Activated T-cell treated with anti-CD3 and anti-CD28 coated beads for 48 hours (primary cell): Measurements from ENCODE around the gene UBASH3B.
"Not testable (repeated sequence)": the region's sequence is repeated elsewhere in the genome, so short reads cannot be mapped to it uniquely, and the experiment has no call there.

Experiments used
- DNase-seq: peaks from one replicate; pipeline ENCODE4 v3.0.0-alpha.2; 2020; ENCODE audit warnings: low read depth

UBASH3B gene

DNA sequence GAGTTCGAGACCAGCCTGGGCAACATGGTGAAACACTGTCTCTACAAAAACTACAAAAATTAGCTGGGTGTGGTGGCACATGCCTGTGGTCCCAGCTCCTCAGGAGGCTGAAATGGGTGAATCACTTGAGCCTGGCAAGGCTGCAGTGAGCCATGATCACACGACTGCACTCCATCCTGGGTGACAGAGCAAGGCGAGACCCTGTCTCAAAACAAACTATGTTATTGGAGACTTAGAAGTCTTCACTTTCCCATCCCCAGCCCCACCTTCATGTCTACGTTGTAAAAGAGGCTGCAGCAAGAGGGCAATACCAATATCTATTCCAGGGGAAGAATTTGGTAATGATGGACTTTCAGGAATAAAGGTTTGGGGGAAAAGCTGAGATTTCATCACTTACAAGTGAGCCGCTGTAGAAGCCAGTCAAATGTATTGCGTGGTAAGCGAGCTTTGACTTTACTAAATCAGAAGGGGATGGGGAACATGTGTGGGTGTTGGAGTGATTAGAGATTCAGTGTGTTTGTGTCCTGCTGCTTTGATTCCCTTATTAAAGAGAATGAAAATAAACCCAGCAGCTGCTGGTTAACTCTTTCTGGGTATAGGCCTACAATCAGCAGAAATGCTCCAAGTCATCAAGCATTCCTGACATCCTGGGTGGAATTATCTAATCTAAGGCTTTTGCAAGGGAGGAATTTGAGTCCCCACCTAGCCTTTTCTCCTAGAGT is 53.7 kb downstream of the UBASH3B start:
- no peak for DNase-seq

DNA sequence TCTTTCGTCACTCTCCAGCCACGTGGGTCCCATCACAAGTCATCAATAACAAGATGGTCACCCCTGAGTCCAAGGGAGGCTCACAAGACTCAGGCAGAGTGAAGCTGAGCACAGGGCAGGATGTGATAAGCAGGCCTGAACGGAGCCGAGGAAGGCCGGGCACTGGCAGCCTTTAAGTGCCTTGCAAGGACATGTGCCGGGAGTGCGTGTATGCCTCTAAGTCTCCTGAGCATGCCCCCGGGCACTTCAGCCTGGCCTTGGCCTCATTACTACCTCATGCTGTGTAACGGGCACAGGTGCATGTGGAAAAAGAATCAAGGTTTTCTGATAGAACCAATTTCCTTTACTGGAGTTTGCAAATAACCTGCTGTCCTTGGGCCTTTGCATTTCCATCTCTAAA is 55.8 kb downstream of the UBASH3B start:
- no peak for DNase-seq

DNA sequence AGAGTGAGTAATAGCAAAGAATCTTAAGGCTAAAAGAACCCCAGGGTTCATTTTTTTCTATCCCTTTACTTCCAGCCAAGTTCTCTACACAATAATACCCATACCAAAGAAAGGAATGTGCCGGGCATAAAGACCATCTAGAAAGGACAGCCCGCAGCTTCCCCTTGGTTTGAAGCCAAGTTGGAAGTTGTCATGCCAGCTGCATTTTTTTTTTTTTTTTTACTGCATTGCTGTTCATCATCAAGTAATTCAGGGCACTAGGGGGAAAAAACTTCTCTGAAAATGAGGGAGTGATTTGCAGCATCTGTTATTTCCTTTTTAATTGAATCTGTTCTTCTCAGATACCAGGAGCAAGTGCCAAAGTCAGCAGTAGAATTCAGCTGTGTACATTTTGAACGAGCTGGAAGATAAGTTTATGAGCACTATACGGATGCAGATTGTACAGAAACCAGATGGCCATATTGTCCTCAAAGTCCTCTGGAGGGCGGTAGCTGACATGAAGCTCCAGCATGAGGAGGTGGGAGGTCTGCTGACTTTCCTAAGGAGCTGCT is 56.4 kb downstream of the UBASH3B start:
- DNase-seq: no peak

DNA sequence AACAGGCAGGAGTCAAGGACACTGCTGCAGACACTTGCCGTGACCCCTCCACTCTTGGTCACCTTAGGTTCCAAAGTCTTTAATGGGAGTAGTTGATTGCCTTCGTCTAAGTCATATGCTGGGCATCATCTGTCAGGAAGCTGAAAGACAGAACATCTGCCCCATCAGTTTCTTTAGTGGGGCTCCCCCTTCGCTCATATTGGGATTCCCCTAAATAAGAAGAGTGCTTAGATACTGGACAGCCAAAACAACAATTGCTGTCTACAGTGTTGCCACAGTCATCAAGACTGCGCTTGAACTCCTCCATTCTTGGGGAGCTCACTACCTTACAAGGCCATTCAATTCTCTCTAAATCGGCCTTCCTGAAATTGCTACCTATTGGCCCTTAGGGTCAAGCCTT is 58.5 kb downstream of the UBASH3B start:
- no peak for DNase-seq

DNA sequence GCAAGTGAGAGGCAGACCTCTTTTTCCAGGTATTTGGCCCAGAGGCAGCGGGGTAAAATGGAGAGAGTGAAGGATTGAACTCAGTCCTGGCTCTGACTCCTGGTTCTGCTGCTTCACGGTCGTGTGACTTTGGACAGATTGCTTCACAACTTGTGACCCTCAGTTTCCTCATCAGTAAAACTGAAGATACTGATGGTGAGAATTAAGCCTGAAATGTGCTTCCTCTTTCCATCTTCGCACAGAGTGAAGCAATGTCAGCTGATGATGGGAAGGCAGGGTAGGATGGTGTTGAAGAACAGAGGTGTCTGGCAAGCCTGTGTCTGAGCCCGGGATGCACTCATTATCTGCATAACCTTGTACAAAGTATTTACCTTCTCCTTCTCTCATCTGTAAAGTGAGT is 59.0 kb downstream of the UBASH3B start:
- no peak for DNase-seq

DNA sequence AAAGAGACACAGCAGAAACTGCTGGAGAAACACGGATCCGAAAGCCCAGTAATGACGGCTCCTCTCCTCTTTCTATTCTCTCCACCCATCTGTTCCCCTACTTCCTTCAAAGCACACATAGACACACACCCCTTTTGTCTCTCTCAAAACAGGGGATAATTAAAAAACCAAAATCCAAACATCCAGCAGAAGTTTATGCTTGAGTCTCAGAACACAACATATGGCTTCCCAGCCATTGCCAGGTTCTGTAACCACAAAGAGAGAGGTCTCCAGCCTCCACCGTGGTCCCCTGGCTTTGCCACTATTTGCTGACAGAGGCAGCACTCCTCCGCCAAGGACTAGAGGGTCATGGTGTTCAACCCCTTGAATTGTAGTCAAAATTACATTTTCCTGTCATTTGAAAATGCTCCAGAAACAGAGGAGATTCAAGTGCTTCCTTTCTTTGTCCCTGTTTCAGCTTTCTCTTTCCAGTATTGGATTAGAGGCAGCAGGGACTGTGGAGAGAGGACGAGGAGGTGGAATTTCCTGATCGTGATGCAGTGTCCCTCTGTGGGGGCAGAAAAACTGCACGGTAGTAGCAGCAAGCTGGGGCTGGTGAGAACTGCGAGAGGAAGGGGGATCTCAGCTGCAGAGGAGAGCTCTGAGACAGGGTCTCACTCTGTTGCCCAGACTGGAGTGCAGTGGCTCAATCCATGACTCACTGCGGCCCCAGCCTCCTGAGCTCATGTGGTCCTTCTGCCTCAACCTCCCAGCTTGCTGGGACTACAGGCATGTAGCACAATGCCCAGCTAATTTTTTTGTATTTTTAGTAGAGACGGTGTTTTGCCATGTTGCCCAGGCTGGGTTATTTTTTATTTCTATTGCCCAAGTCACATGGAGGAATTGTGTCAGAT is 60.3 kb downstream of the UBASH3B start:
- DNase-seq: no peak

DNA sequence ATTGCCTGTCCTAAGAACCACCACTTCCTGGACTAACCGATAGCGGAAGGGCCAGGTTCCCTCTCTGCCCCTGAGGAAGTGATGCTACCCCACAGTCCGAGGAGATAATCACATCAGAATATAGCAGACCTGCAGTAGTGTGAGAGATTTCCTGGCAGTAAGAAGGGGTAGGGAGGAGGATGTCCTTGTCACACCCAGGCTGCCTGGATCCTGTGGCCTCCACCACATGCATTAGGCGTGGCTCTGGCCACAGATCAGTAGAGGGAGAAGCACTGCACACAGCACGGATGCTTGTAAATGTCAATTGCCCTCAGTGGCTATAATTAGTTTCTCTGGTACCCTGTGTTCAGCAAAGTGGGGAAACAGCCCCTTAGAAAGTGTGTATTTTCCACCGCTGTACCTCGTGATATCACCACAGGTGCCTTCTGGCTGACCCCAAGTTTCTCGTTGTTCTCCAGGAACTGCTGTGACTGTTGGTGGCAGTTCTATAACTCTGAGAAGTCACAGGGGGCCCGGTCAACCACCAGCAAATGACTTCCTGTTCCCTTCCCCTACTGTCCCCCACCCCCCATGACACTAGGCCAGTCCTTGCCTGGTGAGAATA is 61.8 kb downstream of the UBASH3B start:
- DNase-seq: no peak

DNA sequence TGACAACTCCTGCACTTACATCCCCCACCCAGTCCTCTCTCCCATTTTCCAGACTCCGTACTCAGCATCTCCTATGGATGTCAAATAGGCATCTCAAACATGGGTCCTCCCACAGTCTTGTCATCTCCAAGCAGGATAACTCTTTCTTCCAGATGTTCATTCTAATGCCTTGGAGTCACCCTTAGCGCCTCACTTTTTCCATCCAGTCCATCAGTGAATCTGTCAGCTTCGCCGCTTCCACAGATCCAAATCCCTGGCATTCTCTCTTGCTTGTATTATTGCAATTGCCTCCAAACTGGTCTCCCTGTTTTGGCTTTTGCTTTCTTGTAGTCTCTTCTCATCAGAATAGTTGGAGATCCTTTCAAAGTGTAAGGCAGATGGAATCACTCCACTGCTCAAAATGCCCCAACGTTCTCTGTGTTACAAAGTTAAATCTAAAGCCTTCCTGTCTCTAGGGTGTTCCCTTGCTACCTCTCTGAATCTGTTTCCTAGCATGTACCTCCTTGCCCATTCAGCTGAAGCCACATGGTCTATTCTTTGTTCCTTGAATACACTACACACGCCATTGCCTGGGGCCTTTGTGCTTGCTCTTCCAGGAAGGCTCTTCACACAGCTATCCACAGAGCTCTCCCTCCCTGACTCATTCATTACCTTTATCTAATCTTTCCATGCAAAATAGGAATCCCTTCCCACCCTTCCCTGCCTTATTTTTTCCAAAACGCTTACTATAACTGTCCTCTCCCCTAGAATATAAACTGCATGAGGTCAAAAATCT is 64.8 kb downstream of the UBASH3B start:
- no peak for DNase-seq

DNA sequence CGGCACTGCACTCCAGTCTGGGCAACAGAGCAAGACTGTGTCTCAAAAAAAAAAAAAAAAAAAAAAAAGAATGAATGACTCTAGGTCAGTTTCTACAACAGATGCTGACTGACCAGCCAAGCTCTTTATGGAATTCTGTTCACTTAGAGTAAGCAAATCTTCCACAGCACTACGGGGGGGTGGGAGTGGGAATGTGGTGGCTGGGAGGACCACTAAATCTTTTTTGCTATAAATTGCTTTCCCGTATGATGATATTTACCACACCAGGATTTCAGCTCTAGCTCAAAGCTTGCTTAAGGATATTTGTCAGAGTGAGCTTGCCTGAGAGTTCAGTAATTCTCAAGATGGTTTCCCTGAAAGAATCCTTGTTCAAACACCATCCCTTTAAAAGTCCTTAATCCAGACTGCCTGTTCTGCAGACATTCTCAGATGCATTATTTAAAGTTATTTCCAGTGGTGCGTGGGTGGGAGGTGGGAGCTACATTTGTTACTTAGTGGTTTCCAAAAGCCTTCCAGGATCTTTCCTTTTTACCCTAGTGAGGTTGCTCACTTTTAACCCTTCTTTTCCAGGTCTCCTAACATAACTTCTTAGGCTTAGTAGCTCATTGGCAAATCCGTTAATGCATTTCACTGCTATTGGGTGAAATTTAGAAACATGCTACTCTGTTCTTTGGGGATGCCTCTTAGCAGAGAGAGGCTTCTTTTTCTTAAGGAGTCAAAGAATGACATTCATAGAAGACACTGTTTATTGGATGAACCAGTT is 65.9 kb downstream of the UBASH3B start:
- DNase-seq: no peak

DNA sequence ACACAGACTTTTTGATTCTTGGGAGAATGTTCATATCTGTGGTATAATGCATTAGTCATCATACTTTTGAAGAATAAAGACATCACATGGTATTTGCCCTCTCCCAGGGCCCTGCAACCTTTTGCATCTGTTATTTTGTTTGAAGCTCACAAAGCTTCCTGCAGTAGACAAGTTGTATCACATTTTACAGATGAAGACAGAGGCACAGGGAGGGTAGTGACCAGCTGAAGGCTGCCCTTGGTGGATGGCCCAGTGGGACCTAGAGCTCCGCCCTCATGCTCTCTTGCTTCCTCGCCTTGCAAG is 66.4 kb downstream of the UBASH3B start:
- DNase-seq: no peak

DNA sequence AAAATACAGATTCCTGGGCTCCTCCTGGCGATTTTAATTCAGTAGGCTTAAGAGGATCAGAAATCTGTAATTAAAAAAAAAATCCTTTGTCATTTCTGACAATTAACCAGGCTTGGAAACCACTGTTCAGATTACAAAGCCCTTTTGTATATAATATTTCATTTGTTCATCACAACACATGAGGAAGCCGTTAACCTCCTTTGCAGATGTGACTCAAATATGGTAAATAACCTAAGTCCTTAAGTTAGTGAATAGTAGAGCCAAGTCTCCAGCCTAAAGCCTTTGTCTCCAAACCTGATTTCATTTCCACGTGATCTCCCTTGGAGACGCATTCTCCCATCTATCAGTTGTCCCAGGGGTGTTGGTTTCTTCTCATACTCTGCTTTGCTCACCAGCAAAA is 67.6 kb downstream of the UBASH3B start:
- no peak for DNase-seq

DNA sequence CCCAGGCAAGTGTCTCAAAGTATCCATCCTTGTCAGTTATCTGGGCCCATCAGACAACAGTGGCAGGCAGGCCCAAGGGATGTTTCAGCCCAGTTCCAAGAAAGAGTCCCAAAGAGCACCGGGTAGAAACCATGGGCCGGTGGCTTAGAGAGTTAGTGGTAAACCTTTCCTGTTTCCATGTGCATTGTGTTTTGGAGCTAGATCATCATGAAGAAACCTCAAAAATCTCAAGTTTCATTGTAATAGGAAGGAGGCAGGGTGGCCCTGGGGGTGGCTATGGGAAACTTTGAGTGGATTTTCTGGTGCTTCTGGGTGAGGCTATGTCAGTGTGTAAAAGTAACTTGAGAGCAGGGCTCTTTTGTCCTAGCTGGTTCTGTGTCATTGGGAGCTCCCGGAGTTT is 68.1 kb downstream of the UBASH3B start:
- DNase-seq: peak; percentile 32

DNA sequence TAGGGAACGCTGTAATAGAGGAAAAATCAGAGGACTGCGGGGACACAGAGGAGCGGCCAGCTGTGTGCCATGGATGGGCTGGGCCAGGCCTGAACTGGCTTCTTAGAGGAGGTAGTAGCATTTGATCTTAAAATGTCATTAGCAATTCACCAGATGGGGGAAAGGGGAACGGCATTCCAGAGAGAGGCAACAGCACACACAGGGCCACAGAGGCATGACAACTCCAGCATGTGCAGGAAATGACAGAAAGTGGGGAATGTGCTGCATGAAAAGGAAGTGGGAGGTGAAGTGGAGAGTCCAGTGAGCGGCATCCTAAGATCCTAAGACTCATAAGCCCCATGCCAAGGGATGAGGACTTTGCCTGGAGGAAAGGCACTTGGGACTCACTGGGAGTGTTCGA is 69.0 kb downstream of the UBASH3B start:
- DNase-seq: no peak

DNA sequence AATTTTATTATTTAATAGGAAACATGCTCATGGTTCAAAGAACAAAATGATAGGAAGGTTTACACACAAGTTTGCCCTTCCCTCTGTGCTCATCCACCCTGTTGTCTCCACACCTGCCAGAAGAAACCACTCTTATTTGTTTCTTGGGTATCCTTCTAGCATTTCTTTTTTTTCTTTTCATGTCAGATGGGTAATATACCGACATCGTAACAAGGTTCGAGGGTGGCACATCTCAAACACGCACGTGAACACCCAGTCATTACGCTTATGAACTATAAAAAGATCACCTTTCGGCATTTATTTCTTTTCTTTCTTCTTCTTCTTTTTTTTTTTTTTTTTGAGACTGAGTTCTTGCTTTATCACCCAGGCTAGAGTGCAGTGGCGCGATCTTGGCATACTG is 70.5 kb downstream of the UBASH3B start:
- no peak for DNase-seq

DNA sequence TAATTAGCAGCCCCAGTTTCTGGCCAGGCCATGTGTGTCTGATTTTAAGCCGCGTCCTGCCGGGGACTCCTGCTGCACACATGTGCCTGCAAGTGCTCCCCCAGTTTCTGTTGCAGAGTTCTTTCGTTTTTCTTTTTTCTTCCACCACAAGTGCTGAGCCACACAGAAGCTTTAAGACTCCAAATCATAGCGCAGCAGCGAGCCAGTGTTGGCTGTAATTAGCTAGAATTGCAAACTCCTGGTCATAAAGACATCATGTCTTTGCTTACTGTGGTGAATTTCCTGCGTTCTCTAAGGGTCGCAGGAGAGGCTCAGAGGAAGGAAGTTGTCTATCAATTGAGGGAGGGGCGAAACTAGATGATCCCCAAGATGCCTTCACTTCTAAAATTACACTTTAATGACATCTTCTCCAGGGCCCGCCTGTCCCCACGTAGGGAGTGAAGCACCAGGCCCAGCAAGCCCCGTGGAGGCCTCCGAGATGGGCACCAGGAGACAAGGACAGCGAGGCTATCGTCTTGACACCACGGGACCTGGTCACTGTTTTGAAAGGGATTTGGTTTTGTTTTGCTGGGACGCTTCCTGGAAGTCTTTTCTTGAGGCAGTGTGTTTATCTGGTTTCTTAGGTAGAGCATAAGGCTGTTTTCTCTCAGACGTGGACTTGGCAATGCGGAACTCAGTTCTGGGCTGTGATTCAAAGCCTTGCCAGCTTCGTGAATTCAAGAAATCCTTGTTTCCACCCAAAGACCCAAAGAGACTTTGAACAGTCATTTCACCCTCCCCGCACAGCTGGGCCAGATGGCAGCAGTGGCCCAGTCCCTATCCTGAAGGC is 71.8 kb downstream of the UBASH3B start:
- peak; percentile 21 for DNase-seq

DNA sequence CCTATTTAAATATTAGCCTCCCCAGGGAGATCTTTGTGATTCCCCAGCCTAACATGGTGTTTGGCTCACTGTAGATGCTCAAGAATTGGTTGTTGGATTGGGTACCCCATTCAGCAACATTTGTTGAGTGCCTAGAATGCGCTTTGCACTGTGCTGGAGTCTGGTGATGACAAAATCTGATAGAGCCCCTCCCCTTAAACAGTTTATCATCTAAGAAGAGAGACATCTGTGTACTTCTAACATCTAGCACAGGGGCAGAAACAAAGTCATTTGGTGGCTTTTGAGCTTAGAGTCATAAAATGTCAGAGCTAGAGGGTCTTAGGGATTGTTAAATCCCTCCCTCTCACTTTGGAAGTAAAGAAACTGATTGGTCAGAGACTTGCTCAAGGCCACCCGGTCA is 73.0 kb downstream of the UBASH3B start:
- no peak for DNase-seq

DNA sequence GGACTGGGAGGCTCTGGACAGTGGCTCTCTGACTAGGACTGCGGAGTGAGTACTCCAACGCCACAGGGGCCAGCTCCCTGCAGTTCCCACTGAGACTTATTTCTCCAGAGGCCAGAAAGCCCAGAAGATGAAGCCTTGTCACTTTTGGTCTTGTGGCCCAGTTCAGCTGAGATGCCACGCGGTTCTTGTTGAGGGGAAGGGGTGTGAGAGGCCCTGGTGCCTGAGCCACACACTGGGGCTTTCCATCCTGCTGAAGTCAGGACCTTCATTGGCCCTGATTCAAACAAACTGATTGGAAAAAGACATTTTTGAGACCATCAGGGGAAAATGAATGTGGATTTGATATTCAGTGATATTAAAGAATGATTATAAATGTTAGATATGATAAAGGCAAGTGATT is 73.6 kb downstream of the UBASH3B start:
- no peak for DNase-seq

DNA sequence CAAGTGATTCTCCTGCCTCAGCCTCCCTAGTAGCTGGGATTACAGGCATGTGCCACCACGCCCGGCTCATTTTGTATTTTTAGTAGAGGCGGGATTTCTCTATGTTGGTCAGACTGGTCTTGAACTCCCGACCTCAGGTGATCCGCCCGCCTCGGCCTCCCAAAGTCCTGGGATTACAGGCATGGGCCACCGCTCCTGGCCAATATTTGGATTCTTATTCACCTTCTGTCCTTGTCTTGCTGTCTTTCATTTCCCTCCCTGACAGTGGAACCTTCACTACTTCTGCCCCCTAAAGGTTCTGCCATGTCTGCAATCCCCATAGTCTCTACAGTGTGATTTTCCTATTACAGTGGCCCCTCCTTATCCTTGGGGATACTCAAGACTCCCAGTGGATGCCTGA is 75.2 kb downstream of the UBASH3B start:
- DNase-seq: not testable (repeated sequence)

DNA sequence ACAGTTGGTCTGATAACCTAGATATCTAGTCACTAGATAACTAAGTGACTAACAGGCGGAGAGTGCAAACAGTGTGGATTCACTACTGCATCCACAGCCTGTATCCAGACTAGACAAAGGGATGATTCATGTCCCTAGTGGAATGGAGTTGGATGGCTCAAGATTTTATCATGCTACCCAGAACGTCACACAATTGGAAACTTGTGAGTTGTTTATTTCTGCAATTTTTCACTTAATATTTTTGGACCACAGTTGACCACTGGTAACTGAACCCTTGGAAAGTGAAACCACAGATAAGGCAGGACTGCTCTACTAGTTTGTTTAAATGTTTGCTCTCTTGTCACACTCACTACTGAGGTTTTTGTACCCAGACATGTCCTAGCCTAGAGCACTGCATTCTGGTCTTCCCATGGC is 76.0 kb downstream of the UBASH3B start:
- DNase-seq: no peak
